DND-41 (cell line): Measurements from ENCODE around the gene FTO.

Experiments
- ATAC-seq: fragments of 200-7000 bp; cut with Tn5 transposase; 3 replicates; pipeline ENCODE4 v1.9.1; 2021; ENCODE audit warnings: low read depth; ENCODE audit not compliant: insufficient read depth
- DNase-seq: peaks from one replicate; pipeline ENCODE4 v3.0.0-alpha.2; 2020
- H2AFZ ChIP-seq: 2 replicates; pipeline ENCODE4 v1.6.0; 2012; ENCODE audit warnings: low read depth, low read length
- H3K27ac ChIP-seq: 2 replicates; pipeline ENCODE4 v1.5.1; 2012; ENCODE audit warnings: low read length, inconsistent platforms
- H3K27me3 ChIP-seq: fragments of 200-600 bp; sonication (generic); 2 replicates; pipeline ENCODE4 v1.6.0; 2012; ENCODE audit warnings: low read length, mild to moderate bottlenecking, inconsistent platforms; ENCODE audit not compliant: insufficient read depth, poor library complexity
- H3K36me3 ChIP-seq: 2 replicates; pipeline ENCODE4 v1.5.1; 2012; ENCODE audit warnings: low read length, inconsistent platforms; ENCODE audit not compliant: insufficient read depth
- H3K4me1 ChIP-seq: 2 replicates; pipeline ENCODE4 v1.5.1; 2012; ENCODE audit warnings: mild to moderate bottlenecking, low read length; ENCODE audit not compliant: insufficient read depth
- H3K4me2 ChIP-seq: 2 replicates; pipeline ENCODE4 v1.6.0; 2012; ENCODE audit warnings: mild to moderate bottlenecking, moderate library complexity, low read length, inconsistent platforms; ENCODE audit not compliant: insufficient read depth
- H3K4me3 ChIP-seq, 2 experiments: fragments of 200-600 bp in 1 of 2; shearing (Covaris generic) in 1 of 2; 2 replicates each; pipeline ENCODE4 v1.5.1; 2012 to 2016; ENCODE audit warnings: inconsistent platforms in 2 of 2, low read length in 2 of 2, mild to moderate bottlenecking in 2 of 2, low read depth in 1 of 2, moderate library complexity in 1 of 2
- H3K79me2 ChIP-seq: 2 replicates; pipeline ENCODE4 v1.6.0; 2012; ENCODE audit warnings: low read length, inconsistent platforms; ENCODE audit not compliant: insufficient read depth
- H3K9ac ChIP-seq: 2 replicates; pipeline ENCODE4 v1.6.0; 2012; ENCODE audit warnings: low read depth, mild to moderate bottlenecking, inconsistent platforms, low read length, moderate library complexity
- H3K9me3 ChIP-seq: 2 replicates; pipeline ENCODE4 v1.5.1; 2012; ENCODE audit warnings: low read length, moderate library complexity, mild to moderate bottlenecking, inconsistent platforms; ENCODE audit not compliant: insufficient read depth, severe bottlenecking
- H4K20me1 ChIP-seq: 2 replicates; pipeline ENCODE4 v1.6.0; 2012; ENCODE audit warnings: low read length; ENCODE audit not compliant: insufficient read depth
- EZH2 ChIP-seq: IDR thresholded peaks from 3 replicates; pipeline ENCODE4 v1.6.1; 2012; ENCODE audit warnings: borderline replicate concordance, low read depth, mild to moderate bottlenecking, moderate library complexity, low read length, inconsistent platforms; ENCODE audit not compliant: severe bottlenecking
- TF ChIP-seq, protein P1 (sequence below): IDR thresholded peaks from 2 replicates; pipeline ENCODE4 v1.5.1; 2012; ENCODE audit warnings: borderline replicate concordance, low read length, moderate library complexity, mild to moderate bottlenecking; ENCODE audit not compliant: poor library complexity, severe bottlenecking; ENCODE audit errors: extremely low read depth

Gene FTO

GRCh38 chr16:54121539-54122295, 417.8 kb downstream of the FTO start:
- Histone ChIP-seq H3K4me2 (no peak overlapping the region), H3K9me3 (no peaks in the 10 kb centered on the region), H3K79me2 (no peaks in the 10 kb centered on the region), H3K36me3 (no peaks in the 10 kb centered on the region), H3K4me1 (peaks cover 50% of the 10 kb centered on the region), H2AFZ (no peak overlapping the region), H3K27me3 (no peaks in the 10 kb centered on the region), H4K20me1 (no peaks in the 10 kb centered on the region), H3K4me3 (no peak overlapping the region), H3K27ac (peak overlapping the region; percentile 72), H3K9ac (no peak overlapping the region)
- DNase-seq (no peak), ATAC-seq (no peak)
- TF ChIP-seq EZH2 = no peak
- TF ChIP-seq, protein P1, sequence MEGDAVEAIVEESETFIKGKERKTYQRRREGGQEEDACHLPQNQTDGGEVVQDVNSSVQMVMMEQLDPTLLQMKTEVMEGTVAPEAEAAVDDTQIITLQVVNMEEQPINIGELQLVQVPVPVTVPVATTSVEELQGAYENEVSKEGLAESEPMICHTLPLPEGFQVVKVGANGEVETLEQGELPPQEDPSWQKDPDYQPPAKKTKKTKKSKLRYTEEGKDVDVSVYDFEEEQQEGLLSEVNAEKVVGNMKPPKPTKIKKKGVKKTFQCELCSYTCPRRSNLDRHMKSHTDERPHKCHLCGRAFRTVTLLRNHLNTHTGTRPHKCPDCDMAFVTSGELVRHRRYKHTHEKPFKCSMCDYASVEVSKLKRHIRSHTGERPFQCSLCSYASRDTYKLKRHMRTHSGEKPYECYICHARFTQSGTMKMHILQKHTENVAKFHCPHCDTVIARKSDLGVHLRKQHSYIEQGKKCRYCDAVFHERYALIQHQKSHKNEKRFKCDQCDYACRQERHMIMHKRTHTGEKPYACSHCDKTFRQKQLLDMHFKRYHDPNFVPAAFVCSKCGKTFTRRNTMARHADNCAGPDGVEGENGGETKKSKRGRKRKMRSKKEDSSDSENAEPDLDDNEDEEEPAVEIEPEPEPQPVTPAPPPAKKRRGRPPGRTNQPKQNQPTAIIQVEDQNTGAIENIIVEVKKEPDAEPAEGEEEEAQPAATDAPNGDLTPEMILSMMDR = no peak

- Histone ChIP-seq H3K27me3 (no peaks in the 10 kb centered on the region), H3K4me1 (peaks cover 68% of the 10 kb centered on the region), H3K79me2 (no peaks in the 10 kb centered on the region), H4K20me1 (no peaks in the 10 kb centered on the region), H3K9me3 (no peaks in the 10 kb centered on the region), H3K9ac (peak overlapping the region; percentile 0; the same call in 1 of the 2 replicates), H3K36me3 (no peaks in the 10 kb centered on the region), H3K4me3 (no peak overlapping the region), H3K27ac (peak overlapping the region; percentile 72), H3K4me2 (peak overlapping the region; percentile 1; the same call in 1 of the 2 replicates), H2AFZ (no peak overlapping the region)
- TF ChIP-seq EZH2 = no peak
- TF ChIP-seq, protein P1 = no peak
- peak; percentile 13; the same call in 1 of the 3 replicates for ATAC-seq
- DNase-seq = no peak
Observed at GRCh38 chr16:54123766-54124165, 419.8 kb downstream of the FTO start.

DNA sequence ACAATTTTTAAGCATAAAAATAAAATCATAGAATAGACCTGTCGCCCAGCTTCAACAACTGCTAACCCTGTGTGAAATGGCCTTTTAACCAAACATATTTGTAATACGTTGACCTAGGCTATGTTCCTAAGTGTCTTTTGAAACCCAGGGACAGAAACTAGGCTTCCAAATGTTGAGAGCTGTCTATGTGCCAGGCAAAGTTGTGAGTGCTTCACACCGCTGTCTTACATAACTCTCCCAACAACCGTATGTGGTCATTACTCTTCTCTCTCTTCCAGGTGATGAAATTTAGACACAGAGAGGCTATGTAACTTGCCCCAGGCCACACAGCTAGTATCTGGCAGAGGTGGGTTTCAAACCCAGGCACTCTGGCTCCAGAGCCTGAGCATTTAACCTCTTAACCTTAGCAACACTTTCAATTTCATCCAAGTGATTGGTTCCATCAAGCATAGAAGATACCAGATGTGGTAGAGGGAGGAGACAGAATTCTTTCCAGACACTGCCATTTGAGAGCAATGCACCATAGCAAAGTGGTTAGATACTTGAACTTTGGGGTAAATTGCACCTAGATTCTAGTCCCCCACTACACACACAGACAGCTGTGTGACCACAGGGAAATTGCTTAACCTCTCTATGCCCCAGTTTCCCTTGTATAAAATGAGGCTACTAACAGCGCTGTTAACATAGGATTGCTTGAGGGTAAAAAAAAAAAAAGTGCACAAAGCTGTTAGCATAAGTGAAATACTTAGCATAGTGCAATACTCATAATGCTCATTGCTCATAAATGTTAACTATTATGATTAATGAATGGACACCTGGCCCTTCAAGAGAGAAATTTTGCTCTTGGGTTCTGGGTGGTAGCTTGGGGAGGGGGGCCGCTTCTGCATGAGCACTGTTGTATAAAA, 422.0 kb downstream of the FTO start:
- H2AFZ ChIP-seq = no peak overlapping the region
- peak overlapping the region; percentile 16 for H3K9ac ChIP-seq
- peak overlapping the region; percentile 70 for H3K27ac ChIP-seq
- TF ChIP-seq EZH2 = no peak
- TF ChIP-seq, protein P1 = no peak
- H3K79me2 ChIP-seq = no peaks in the 10 kb centered on the region
- H3K27me3 ChIP-seq = no peaks in the 10 kb centered on the region
- DNase-seq = peak; percentile 70
- H3K4me2 ChIP-seq = no peak overlapping the region
- no peaks in the 10 kb centered on the region for H3K9me3 ChIP-seq
- H3K4me1 ChIP-seq = peaks cover 77% of the 10 kb centered on the region
- no peaks in the 10 kb centered on the region for H3K36me3 ChIP-seq
- H3K4me3 ChIP-seq = no peak overlapping the region
- H4K20me1 ChIP-seq = no peaks in the 10 kb centered on the region
- ATAC-seq = peak; percentile 76
